Neural cell (in vitro differentiated cells): ENCODE data around the gene HIF3A. TPM values are rescaled to one million over a fixed set of nuclear protein-coding genes. Genes with fewer than 3 reads are reported as not detected.

Experiments used
- H2AFZ ChIP-seq: fragments of 200-600, 300-800 bp; sonication (generic), shearing (Covaris generic); 2 replicates; pipeline ENCODE4 v1.6.0; 2014; ENCODE audit warnings: low read depth, mild to moderate bottlenecking, antibody characterized with exemption, low read length, moderate library complexity
- H3F3A ChIP-seq: fragments of 200-600 bp; shearing (Covaris generic); 2 replicates; pipeline ENCODE4 v1.6.1; 2016; ENCODE audit warnings: mild to moderate bottlenecking, moderate library complexity, mixed read lengths, antibody characterized with exemption, low read length; ENCODE audit not compliant: insufficient read depth, poor library complexity, severe bottlenecking
- H3K27ac ChIP-seq: fragments of 200-600, 300-800 bp; sonication (generic), shearing (Covaris generic); 2 replicates; pipeline ENCODE4 v1.5.1; 2014; ENCODE audit warnings: mild to moderate bottlenecking, low read length, moderate library complexity
- H3K27me3 ChIP-seq: fragments of 300-800, 200-600 bp; sonication (generic), shearing (Covaris generic); 2 replicates; pipeline ENCODE4 v1.6.0; 2014; ENCODE audit warnings: mild to moderate bottlenecking, low read depth, low read length, moderate library complexity; ENCODE audit not compliant: insufficient read depth
- H3K36me3 ChIP-seq: fragments of 300-800, 200-600 bp; sonication (generic), shearing (Covaris generic); 2 replicates; pipeline ENCODE4 v1.5.1; 2014; ENCODE audit warnings: mild to moderate bottlenecking, antibody characterized with exemption, low read length, moderate library complexity; ENCODE audit not compliant: insufficient read depth
- H3K4me2 ChIP-seq: fragments of 300-800, 200-600 bp; sonication (generic), shearing (Covaris generic); 2 replicates; pipeline ENCODE4 v1.6.0; 2014; ENCODE audit warnings: mild to moderate bottlenecking, low read length
- H3K4me3 ChIP-seq: fragments of 300-800, 200-600 bp; sonication (generic), shearing (Covaris generic); 2 replicates; pipeline ENCODE4 v1.5.1; 2014; ENCODE audit warnings: mild to moderate bottlenecking, low read length, moderate library complexity
- H3K79me2 ChIP-seq: fragments of 200-600 bp; shearing (Covaris generic); replicated peaks from 2 replicates; pipeline ENCODE4 v1.6.0; 2014; ENCODE audit warnings: mild to moderate bottlenecking, low read length, moderate library complexity; ENCODE audit not compliant: insufficient read depth
- H3K9ac ChIP-seq: fragments of 300-800, 200-600 bp; sonication (generic), shearing (Covaris generic); 2 replicates; pipeline ENCODE4 v1.6.1; 2016; ENCODE audit warnings: mild to moderate bottlenecking, low read length, mixed read lengths
- H3K9me2 ChIP-seq: fragments of 200-600 bp; shearing (Covaris generic); 2 replicates; pipeline ENCODE4 v1.6.1; 2016; ENCODE audit warnings: mild to moderate bottlenecking, low read length, mixed read lengths; ENCODE audit not compliant: insufficient read depth
- H3K9me3 ChIP-seq: fragments of 200-600, 300-800 bp; sonication (generic), shearing (Covaris generic); 2 replicates; pipeline ENCODE4 v1.6.1; 2016; ENCODE audit warnings: mild to moderate bottlenecking, mixed run types, low read length, moderate library complexity, mixed read lengths
- H4K20me1 ChIP-seq: fragments of 200-600 bp; shearing (Covaris generic); 2 replicates; pipeline ENCODE4 v1.6.1; 2016; ENCODE audit warnings: mild to moderate bottlenecking, mixed run types; ENCODE audit not compliant: insufficient read depth
- CTCF ChIP-seq: fragments of 450-650 bp; IDR thresholded peaks from 2 replicates; pipeline ENCODE4 v1.5.1; 2014; ENCODE audit warnings: antibody characterized with exemption, mild to moderate bottlenecking, moderate library complexity; ENCODE audit not compliant: poor library complexity, severe bottlenecking
- EP300 ChIP-seq: fragments of 450-650 bp; conservative IDR thresholded peaks from 2 replicates; pipeline ENCODE4 v1.6.1; 2014; ENCODE audit warnings: antibody characterized with exemption, mild to moderate bottlenecking, moderate library complexity; ENCODE audit not compliant: poor library complexity, severe bottlenecking
- MXI1 ChIP-seq: fragments of 450-650 bp; conservative IDR thresholded peaks from 2 replicates; pipeline ENCODE4 v1.6.1; 2014; ENCODE audit warnings: antibody characterized with exemption, mild to moderate bottlenecking; ENCODE audit not compliant: poor library complexity, severe bottlenecking
- POLR2AphosphoS5 ChIP-seq: IDR thresholded peaks from 2 replicates; pipeline ENCODE4 v1.6.1; 2012
- RAD21 ChIP-seq: fragments of 450-650 bp; conservative IDR thresholded peaks from 2 replicates; pipeline ENCODE4 v1.6.1; 2014; ENCODE audit warnings: antibody characterized with exemption, mild to moderate bottlenecking, moderate library complexity
- REST ChIP-seq: IDR thresholded peaks from 2 replicates; pipeline ENCODE4 v1.6.1; 2012; ENCODE audit warnings: borderline replicate concordance
- SMC3 ChIP-seq: fragments of 450-650 bp; conservative IDR thresholded peaks from 2 replicates; pipeline ENCODE4 v1.6.1; 2014; ENCODE audit warnings: antibody characterized with exemption, mild to moderate bottlenecking, moderate library complexity; ENCODE audit not compliant: poor library complexity
- TAF1 ChIP-seq: IDR thresholded peaks from 2 replicates; pipeline ENCODE4 v1.6.1; 2012; ENCODE audit warnings: low read depth
- polyA plus RNA-seq: library from polyadenylated mRNA; depleted of rRNA; stranded (reverse); fragments of >200 nt; gene quantifications from 2 replicates; pipeline ENCODE4 v1.2.3, GENCODE V29; 2014

The HIF3A gene
- polyA plus RNA-seq, 1 donor from 2014 or later, result 2.0 TPM

GRCh38 chr19:46344363-46344762 lies 47.5 kb downstream of the HIF3A start:
- no peak overlapping the region for H3K27ac ChIP-seq
- H3F3A ChIP-seq, result no peaks in the 10 kb centered on the region
- H3K9ac ChIP-seq, result no peak overlapping the region
- no peaks in the 10 kb centered on the region for H3K9me3 ChIP-seq
- no peaks in the 10 kb centered on the region for H3K36me3 ChIP-seq
- H3K27me3 ChIP-seq, result no peaks in the 10 kb centered on the region
- H3K4me3 ChIP-seq, result no peak overlapping the region
- no peaks in the 10 kb centered on the region for H4K20me1 ChIP-seq
- H3K79me2 ChIP-seq, result peaks cover 24% of the 10 kb centered on the region
- no peak overlapping the region for H2AFZ ChIP-seq
- TF ChIP-seq MXI1, result no peak
- TF ChIP-seq TAF1, result no peak
- no peak for TF ChIP-seq REST
- no peak for TF ChIP-seq SMC3
- no peak for TF ChIP-seq EP300
- H3K9me2 ChIP-seq, result no peaks in the 10 kb centered on the region
- H3K4me2 ChIP-seq, result no peak overlapping the region

- Histone ChIP-seq H3K27me3 (no peaks in the 10 kb centered on the region), H3K4me3 (no peak overlapping the region), H3K79me2 (peaks cover 28% of the 10 kb centered on the region), H3K9ac (no peak overlapping the region), H4K20me1 (no peaks in the 10 kb centered on the region), H3K4me2 (no peak overlapping the region), H3F3A (no peaks in the 10 kb centered on the region), H3K9me2 (no peaks in the 10 kb centered on the region), H3K9me3 (no peaks in the 10 kb centered on the region), H3K36me3 (no peaks in the 10 kb centered on the region), H2AFZ (no peak overlapping the region), H3K27ac (no peak overlapping the region)
- no peak for TF ChIP-seq SMC3
- TF ChIP-seq POLR2AphosphoS5, result no peak
- no peak for TF ChIP-seq CTCF
- no peak for TF ChIP-seq EP300
- TF ChIP-seq REST, result no peak
- TF ChIP-seq RAD21, result no peak
- TF ChIP-seq MXI1, result no peak
Observed at GRCh38 chr19:46345157-46345556, 48.3 kb downstream of the HIF3A start.
